Measurements from ENCODE around the gene NOD2.

- TF ChIP-seq, protein P1, sequence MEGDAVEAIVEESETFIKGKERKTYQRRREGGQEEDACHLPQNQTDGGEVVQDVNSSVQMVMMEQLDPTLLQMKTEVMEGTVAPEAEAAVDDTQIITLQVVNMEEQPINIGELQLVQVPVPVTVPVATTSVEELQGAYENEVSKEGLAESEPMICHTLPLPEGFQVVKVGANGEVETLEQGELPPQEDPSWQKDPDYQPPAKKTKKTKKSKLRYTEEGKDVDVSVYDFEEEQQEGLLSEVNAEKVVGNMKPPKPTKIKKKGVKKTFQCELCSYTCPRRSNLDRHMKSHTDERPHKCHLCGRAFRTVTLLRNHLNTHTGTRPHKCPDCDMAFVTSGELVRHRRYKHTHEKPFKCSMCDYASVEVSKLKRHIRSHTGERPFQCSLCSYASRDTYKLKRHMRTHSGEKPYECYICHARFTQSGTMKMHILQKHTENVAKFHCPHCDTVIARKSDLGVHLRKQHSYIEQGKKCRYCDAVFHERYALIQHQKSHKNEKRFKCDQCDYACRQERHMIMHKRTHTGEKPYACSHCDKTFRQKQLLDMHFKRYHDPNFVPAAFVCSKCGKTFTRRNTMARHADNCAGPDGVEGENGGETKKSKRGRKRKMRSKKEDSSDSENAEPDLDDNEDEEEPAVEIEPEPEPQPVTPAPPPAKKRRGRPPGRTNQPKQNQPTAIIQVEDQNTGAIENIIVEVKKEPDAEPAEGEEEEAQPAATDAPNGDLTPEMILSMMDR (IDR thresholded peaks at IDR 0.05) = no peak
- TF ChIP-seq POLR2AphosphoS5 (IDR thresholded peaks at IDR 0.05) (no peak), POLR2A (IDR thresholded peaks at IDR 0.05) (no peak)
These were observed 9.6 kb upstream of the NOD2 start for GRCh38 chr16:50683689-50684374.

All from transverse colon (tissue), 4 donors.